Keratinocyte (primary cell): ENCODE data around the gene SYNJ2. TPM values are rescaled to one million over a fixed set of nuclear protein-coding genes. Genes with fewer than 3 reads are reported as not detected.

Source experiments
- DNase-seq: peaks from one replicate; pipeline ENCODE4 v3.0.0-alpha.2; 2011; ENCODE audit warnings: low read depth, missing footprints, low spot score
- FAIRE-seq: peaks from 2 replicates; lab custom pipeline; 2011; peaks lifted over from hg19 to GRCh38; lab: Jason Lieb, UNC
- H2AFZ ChIP-seq: 2 replicates; pipeline ENCODE4 v1.6.0; 2012; ENCODE audit warnings: low read length, control low read depth, inconsistent platforms; ENCODE audit not compliant: control insufficient read depth
- H3K27ac ChIP-seq: 2 replicates; pipeline ENCODE4 v1.5.1; 2011; ENCODE audit warnings: low read length; ENCODE audit not compliant: control insufficient read depth, insufficient read depth
- H3K27me3 ChIP-seq: 3 replicates; pipeline ENCODE4 v1.6.0; 2011; ENCODE audit warnings: low read length; ENCODE audit not compliant: control insufficient read depth, insufficient read depth; ENCODE audit errors: extremely low read depth
- H3K36me3 ChIP-seq, 2 experiments: 2 replicates in 1 of 2; 3 replicates in 1 of 2; pipeline ENCODE4 v1.5.1; 2011; ENCODE audit warnings: low read length in 2 of 2, mild to moderate bottlenecking in 1 of 2; ENCODE audit not compliant: control insufficient read depth in 2 of 2, insufficient read depth in 2 of 2; ENCODE audit errors: extremely low read depth in 1 of 2
- H3K4me1 ChIP-seq: 3 replicates; pipeline ENCODE4 v1.5.1; 2011; ENCODE audit warnings: low read length; ENCODE audit not compliant: control insufficient read depth, insufficient read depth; ENCODE audit errors: extremely low read depth
- H3K4me2 ChIP-seq: 3 replicates; pipeline ENCODE4 v1.6.0; 2011; ENCODE audit warnings: low read depth, low read length; ENCODE audit not compliant: control insufficient read depth, insufficient read depth; ENCODE audit errors: extremely low read depth
- H3K4me3 ChIP-seq, 3 experiments: fragments of 200-600 bp in 1 of 3; sonication (generic) in 1 of 3; 2 replicates in 2 of 3; 3 replicates in 1 of 3; pipeline ENCODE4 v1.5.1; 2011 to 2016; ENCODE audit warnings: low read length in 3 of 3, mild to moderate bottlenecking in 3 of 3, control low read depth in 2 of 3, inconsistent platforms in 1 of 3, low read depth in 1 of 3, mixed read lengths in 1 of 3, mixed run types in 1 of 3, moderate library complexity in 1 of 3; ENCODE audit not compliant: control insufficient read depth in 2 of 3, insufficient read depth in 2 of 3; ENCODE audit errors: extremely low read depth in 1 of 3
- H3K79me2 ChIP-seq: 2 replicates; pipeline ENCODE4 v1.6.0; 2012; ENCODE audit warnings: low read length; ENCODE audit not compliant: control insufficient read depth, insufficient read depth
- H3K9ac ChIP-seq: 3 replicates; pipeline ENCODE4 v1.6.0; 2011; ENCODE audit warnings: low read length; ENCODE audit not compliant: control insufficient read depth, insufficient read depth; ENCODE audit errors: extremely low read depth
- H3K9me1 ChIP-seq: 3 replicates; pipeline ENCODE4 v1.6.0; 2011; ENCODE audit warnings: low read length; ENCODE audit not compliant: control insufficient read depth, insufficient read depth; ENCODE audit errors: extremely low read depth
- H3K9me3 ChIP-seq: 2 replicates; pipeline ENCODE4 v1.5.1; 2012; ENCODE audit warnings: low read depth, low read length; ENCODE audit not compliant: control insufficient read depth
- H4K20me1 ChIP-seq: 3 replicates; pipeline ENCODE4 v1.6.0; 2011; ENCODE audit warnings: low read length; ENCODE audit not compliant: control insufficient read depth, insufficient read depth; ENCODE audit errors: extremely low read depth
- EZH2 ChIP-seq: IDR thresholded peaks from one replicate; pipeline ENCODE4 v1.6.1; 2012; ENCODE audit warnings: inconsistent platforms, mild to moderate bottlenecking, low read length, moderate library complexity
- dilution Hi-C: fragments of 300-500 bp; cut with MboI; formaldehyde crosslinking; loops from one replicate; pipeline ENCODE4 v1.7.0; 2020; ENCODE audit warnings: low sequenced_read_pairs; ENCODE audit not compliant: extremely low pct_ligation_motif_present
- polyA plus RNA-seq, 5 experiments: library from polyadenylated mRNA; depleted of rRNA in 3 of 5; stranded (reverse) in 3 of 5; stranded (forward) in 1 of 5; unstranded in 1 of 5; fragments of >200 nt; gene quantifications; 1 replicate in 1 of 5; 2 replicates in 3 of 5; 3 replicates in 1 of 5; pipeline versions ENCODE4 v1.2.1 to v1.2.3, GENCODE V29; 2011 to 2012; ENCODE audit warnings: missing spikeins in 2 of 5, low read depth in 1 of 5, low replicate concordance in 1 of 5
- TF ChIP-seq, protein P1 (sequence below), 3 experiments: IDR thresholded peaks in 1 of 3; conservative IDR thresholded peaks in 1 of 3; optimal IDR thresholded peaks in 1 of 3; 2 replicates in 2 of 3; 3 replicates in 1 of 3; pipeline versions ENCODE3 to v1.5.1; 2011; ENCODE audit warnings: low read length in 3 of 3, mild to moderate bottlenecking in 3 of 3, moderate library complexity in 2 of 3, control low read depth in 1 of 3, inconsistent platforms in 1 of 3; ENCODE audit not compliant: insufficient read depth in 2 of 3; ENCODE audit errors: extremely low read depth in 1 of 3

The SYNJ2 gene
- polyA plus RNA-seq, 1 donor (not counting 4 experiments of a cell fraction or from before 2014, with no cell fraction given), result 8.6 TPM

DNA sequence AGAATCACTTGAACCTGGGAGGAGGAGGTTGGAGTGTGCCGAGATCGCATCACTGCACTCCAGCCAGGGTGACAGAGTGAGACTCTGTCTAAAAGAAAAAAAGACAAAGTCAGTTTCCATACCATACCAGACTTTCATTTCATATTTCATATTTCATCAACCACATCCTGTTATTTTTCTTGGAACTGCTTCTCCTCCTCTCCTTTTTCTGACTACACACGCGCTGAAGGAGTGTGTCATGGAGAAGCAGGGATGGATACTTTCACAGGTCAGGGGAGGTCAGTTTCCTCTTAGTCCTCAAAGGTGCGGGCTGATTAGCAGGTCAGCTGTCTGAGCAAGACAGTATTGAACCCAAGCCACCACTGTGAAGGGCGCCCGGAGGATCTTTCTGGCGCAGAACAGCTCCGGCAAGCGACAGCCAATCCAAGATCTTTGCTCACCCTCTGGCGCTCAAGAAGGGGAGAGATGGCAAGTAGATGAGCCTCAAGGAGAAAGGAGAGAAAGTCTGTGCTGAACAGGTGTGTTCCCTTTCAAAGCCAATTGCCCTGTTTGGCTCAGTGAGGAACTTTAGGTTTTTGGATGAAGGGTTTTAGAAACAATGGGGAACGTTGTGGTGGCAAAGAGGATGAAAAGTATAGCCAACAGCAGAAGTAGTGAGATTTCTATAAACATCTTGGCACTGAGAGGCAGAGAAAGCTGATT lies 18.9 kb upstream of the SYNJ2 start:
- H3K4me3 ChIP-seq, result no peak overlapping the region
- H3K27ac ChIP-seq, result no peak overlapping the region
- H3K79me2 ChIP-seq, result no peaks in the 10 kb centered on the region
- H3K36me3 ChIP-seq, result no peaks in the 10 kb centered on the region
- DNase-seq, result no peak
- H2AFZ ChIP-seq, result no peak overlapping the region
- dilution Hi-C loops, result no loop called here
- no peaks in the 10 kb centered on the region for H3K9me3 ChIP-seq
- FAIRE-seq, result no peak
- no peak overlapping the region for H3K9ac ChIP-seq
- no peaks in the 10 kb centered on the region for H4K20me1 ChIP-seq
- TF ChIP-seq, protein P1, sequence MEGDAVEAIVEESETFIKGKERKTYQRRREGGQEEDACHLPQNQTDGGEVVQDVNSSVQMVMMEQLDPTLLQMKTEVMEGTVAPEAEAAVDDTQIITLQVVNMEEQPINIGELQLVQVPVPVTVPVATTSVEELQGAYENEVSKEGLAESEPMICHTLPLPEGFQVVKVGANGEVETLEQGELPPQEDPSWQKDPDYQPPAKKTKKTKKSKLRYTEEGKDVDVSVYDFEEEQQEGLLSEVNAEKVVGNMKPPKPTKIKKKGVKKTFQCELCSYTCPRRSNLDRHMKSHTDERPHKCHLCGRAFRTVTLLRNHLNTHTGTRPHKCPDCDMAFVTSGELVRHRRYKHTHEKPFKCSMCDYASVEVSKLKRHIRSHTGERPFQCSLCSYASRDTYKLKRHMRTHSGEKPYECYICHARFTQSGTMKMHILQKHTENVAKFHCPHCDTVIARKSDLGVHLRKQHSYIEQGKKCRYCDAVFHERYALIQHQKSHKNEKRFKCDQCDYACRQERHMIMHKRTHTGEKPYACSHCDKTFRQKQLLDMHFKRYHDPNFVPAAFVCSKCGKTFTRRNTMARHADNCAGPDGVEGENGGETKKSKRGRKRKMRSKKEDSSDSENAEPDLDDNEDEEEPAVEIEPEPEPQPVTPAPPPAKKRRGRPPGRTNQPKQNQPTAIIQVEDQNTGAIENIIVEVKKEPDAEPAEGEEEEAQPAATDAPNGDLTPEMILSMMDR (optimal IDR thresholded peaks at IDR 0.05 in 1 of 3, IDR thresholded peaks at IDR 0.05 in 1 of 3, conservative IDR thresholded peaks at IDR 0.05 in 1 of 3; ENCODE audit: extremely low read depth in 1 of 3, insufficient read depth in 2 of 3, low read length in 3 of 3), result no peak
- no peak for TF ChIP-seq EZH2
- no peaks in the 10 kb centered on the region for H3K4me1 ChIP-seq
- H3K9me1 ChIP-seq, result no peaks in the 10 kb centered on the region
- H3K27me3 ChIP-seq, result no peaks in the 10 kb centered on the region
- no peak overlapping the region for H3K4me2 ChIP-seq

- no peaks in the 10 kb centered on the region for H3K9me1 ChIP-seq
- dilution Hi-C loops, result no loop called here
- no peaks in the 10 kb centered on the region for H3K79me2 ChIP-seq
- H3K9me3 ChIP-seq, result no peaks in the 10 kb centered on the region
- no peaks in the 10 kb centered on the region for H3K27me3 ChIP-seq
- H3K4me1 ChIP-seq, result peaks cover 3% of the 10 kb centered on the region
- no peak overlapping the region for H3K4me2 ChIP-seq
- H2AFZ ChIP-seq, result no peak overlapping the region
- H3K4me3 ChIP-seq, result no peak overlapping the region
- H3K27ac ChIP-seq, result no peak overlapping the region
- no peaks in the 10 kb centered on the region for H3K36me3 ChIP-seq
- no peak for DNase-seq
- H4K20me1 ChIP-seq, result no peaks in the 10 kb centered on the region
- no peak for TF ChIP-seq EZH2
- TF ChIP-seq, protein P1 (optimal IDR thresholded peaks at IDR 0.05 in 1 of 3, IDR thresholded peaks at IDR 0.05 in 1 of 3, conservative IDR thresholded peaks at IDR 0.05 in 1 of 3; ENCODE audit: extremely low read depth in 1 of 3, insufficient read depth in 2 of 3, low read length in 3 of 3), result no peak
- no peak overlapping the region for H3K9ac ChIP-seq
- no peak for FAIRE-seq
These were observed 17.6 kb upstream of the SYNJ2 start for GRCh38 chr6:157964100-157964499.
